Measurements from ENCODE around the gene DIMT1.

- TF ChIP-seq, protein P1, sequence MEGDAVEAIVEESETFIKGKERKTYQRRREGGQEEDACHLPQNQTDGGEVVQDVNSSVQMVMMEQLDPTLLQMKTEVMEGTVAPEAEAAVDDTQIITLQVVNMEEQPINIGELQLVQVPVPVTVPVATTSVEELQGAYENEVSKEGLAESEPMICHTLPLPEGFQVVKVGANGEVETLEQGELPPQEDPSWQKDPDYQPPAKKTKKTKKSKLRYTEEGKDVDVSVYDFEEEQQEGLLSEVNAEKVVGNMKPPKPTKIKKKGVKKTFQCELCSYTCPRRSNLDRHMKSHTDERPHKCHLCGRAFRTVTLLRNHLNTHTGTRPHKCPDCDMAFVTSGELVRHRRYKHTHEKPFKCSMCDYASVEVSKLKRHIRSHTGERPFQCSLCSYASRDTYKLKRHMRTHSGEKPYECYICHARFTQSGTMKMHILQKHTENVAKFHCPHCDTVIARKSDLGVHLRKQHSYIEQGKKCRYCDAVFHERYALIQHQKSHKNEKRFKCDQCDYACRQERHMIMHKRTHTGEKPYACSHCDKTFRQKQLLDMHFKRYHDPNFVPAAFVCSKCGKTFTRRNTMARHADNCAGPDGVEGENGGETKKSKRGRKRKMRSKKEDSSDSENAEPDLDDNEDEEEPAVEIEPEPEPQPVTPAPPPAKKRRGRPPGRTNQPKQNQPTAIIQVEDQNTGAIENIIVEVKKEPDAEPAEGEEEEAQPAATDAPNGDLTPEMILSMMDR (conservative IDR thresholded peaks at IDR 0.05) = no peak
- TF ChIP-seq EZH2 (IDR thresholded peaks at IDR 0.05; ENCODE audit: low read depth) = no peak
Measured at GRCh38 chr5:62362701-62363100, 41.0 kb downstream of the DIMT1 start.
